Stomach (tissue), 4 donors: Measurements from ENCODE around the gene MCEMP1.

Experiments
- CTCF ChIP-seq, 7 experiments: fragments of 450-650 bp in 4 of 7; fragments of 200-600 bp in 3 of 7; sonication (generic) in 3 of 7; IDR thresholded peaks; one replicate each; pipeline ENCODE4 v1.5.1; 2016 to 2019; ENCODE audit warnings: antibody characterized with exemption in 7 of 7, control low read depth in 2 of 7, mild to moderate bottlenecking in 1 of 7
- EP300 ChIP-seq: sonication (generic); formaldehyde crosslinking; IDR thresholded peaks from one replicate; pipeline ENCODE4 v1.6.1; 2017; ENCODE audit warnings: antibody characterized with exemption
- POLR2A ChIP-seq, 4 donors: fragments of 450-650 bp; IDR thresholded peaks; one replicate each; pipeline ENCODE4 v1.6.1; 2016; ENCODE audit warnings: antibody characterized with exemption in 4 of 4, control low read depth in 2 of 4, mild to moderate bottlenecking in 1 of 4, moderate library complexity in 1 of 4
- POLR2AphosphoS5 ChIP-seq, 3 donors: sonication (generic); formaldehyde crosslinking; IDR thresholded peaks; one replicate each; pipeline ENCODE4 v1.6.1; 2016; ENCODE audit warnings: antibody characterized with exemption in 3 of 3

GRCh38 chr19:7644550-7644877 is 32.4 kb upstream of the MCEMP1 start:
- no peak for TF ChIP-seq POLR2A (IDR thresholded peaks at IDR 0.05)
- no peak for TF ChIP-seq CTCF (IDR thresholded peaks at IDR 0.05)
- no peak for TF ChIP-seq EP300
- TF ChIP-seq POLR2AphosphoS5 (IDR thresholded peaks at IDR 0.05), result no peak
